Subcutaneous adipose tissue (tissue), 4 donors: Measurements from ENCODE around the gene ERH. TPM values are rescaled to one million over a fixed set of nuclear protein-coding genes. Genes with fewer than 3 reads are reported as not detected.

ENCODE experiments used
- CTCF ChIP-seq: fragments of 450-650 bp; IDR thresholded peaks from one replicate; pipeline ENCODE4 v1.5.1; 2016; ENCODE audit warnings: low read depth, mild to moderate bottlenecking, control low read depth, antibody characterized with exemption, moderate library complexity
- total RNA-seq, 4 donors: library from RNA; depleted of rRNA; stranded (reverse); fragments of >200 nt; gene quantifications; one replicate each; pipeline ENCODE4 v1.1.0, GENCODE V29; 2016

The ERH gene
- total RNA-seq, 4 donors from 2014 or later, result 47.1 to 116 (median 69.7) TPM

- no peak for TF ChIP-seq CTCF
Measured at GRCh38 chr14:69355607-69356281, 42.4 kb downstream of the ERH start.

GRCh38 chr14:69355154-69355597 is 42.9 kb downstream of the ERH start:
- no peak for TF ChIP-seq CTCF

- TF ChIP-seq CTCF, result no peak
Measured at GRCh38 chr14:69354383-69355153, 43.5 kb downstream of the ERH start.

- no peak for TF ChIP-seq CTCF
Measured at GRCh38 chr14:69353168-69353567, 44.9 kb downstream of the ERH start.

GRCh38 chr14:69351911-69352310 is 46.2 kb downstream of the ERH start:
- TF ChIP-seq CTCF, result no peak

- TF ChIP-seq CTCF, result no peak
Measured at GRCh38 chr14:69351385-69351784, 46.7 kb downstream of the ERH start.

- no peak for TF ChIP-seq CTCF
Measured at GRCh38 chr14:69350892-69351291, 47.2 kb downstream of the ERH start.
